HepG2 (cell line): ENCODE measurements around the gene PPA2.

ENCODE experiments used
- EZH2 ChIP-seq: conservative IDR thresholded peaks from 2 replicates; pipeline ENCODE4 v1.6.1; 2012; ENCODE audit warnings: mild to moderate bottlenecking, low read depth, low read length, moderate library complexity
- NFIC ChIP-seq: IDR thresholded peaks from 2 replicates; pipeline ENCODE4 v1.6.1; 2012; ENCODE audit warnings: mild to moderate bottlenecking, low read length, inconsistent platforms
- TF ChIP-seq, protein P1 (sequence below): sonication (generic); formaldehyde crosslinking; IDR thresholded peaks from 2 replicates; pipeline ENCODE4 v1.8.0; 2022; ENCODE audit warnings: missing genetic modification reagents, mild to moderate bottlenecking, borderline replicate concordance

DNA sequence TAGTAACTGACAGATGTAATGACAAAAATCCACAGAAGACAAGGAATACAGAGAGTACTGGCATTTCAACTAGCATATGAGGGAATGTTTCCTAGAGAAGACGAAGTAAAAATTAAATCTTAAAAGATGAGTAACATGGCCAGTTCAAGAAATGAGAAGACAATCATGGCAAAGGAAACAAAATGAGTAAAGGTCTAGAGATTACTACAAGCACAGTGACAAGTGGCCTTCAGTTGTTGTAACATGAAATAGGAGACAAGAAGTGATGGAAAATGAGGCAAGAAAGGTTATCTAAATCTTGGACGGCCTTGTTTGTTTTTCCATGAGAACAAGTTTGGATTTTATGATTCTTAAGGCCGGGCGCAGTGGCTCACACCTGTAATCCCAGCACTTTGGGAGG, 81.0 kb downstream of the PPA2 start:
- TF ChIP-seq NFIC: no peak
- TF ChIP-seq, protein P1, sequence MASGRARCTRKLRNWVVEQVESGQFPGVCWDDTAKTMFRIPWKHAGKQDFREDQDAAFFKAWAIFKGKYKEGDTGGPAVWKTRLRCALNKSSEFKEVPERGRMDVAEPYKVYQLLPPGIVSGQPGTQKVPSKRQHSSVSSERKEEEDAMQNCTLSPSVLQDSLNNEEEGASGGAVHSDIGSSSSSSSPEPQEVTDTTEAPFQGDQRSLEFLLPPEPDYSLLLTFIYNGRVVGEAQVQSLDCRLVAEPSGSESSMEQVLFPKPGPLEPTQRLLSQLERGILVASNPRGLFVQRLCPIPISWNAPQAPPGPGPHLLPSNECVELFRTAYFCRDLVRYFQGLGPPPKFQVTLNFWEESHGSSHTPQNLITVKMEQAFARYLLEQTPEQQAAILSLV (CRISPR knock-in tag): no peak
- TF ChIP-seq EZH2: no peak
